Ramos (cell line): ENCODE results near the gene ATG13.
"Not testable (repeated sequence)": the region's sequence is repeated elsewhere in the genome, so short reads cannot be mapped to it uniquely, and the experiment has no call there.

Experiments used
- in situ Hi-C: fragments of 300-500 bp; cut with MboI; formaldehyde crosslinking; loops from one replicate; pipeline ENCODE4 v1.14.3; 2022; ENCODE audit warnings: low sequenced_read_pairs; ENCODE audit not compliant: unreplicated experiment

The ATG13 gene

GRCh38 chr11:46642627-46643335 lies 25.4 kb downstream of the ATG13 start:
- in situ Hi-C loops: no loop called here

- in situ Hi-C loops: no loop called here
These were observed 26.2 kb downstream of the ATG13 start for GRCh38 chr11:46643531-46643930.

- in situ Hi-C loops: no loop called here
These were observed 26.6 kb downstream of the ATG13 start for GRCh38 chr11:46643986-46644385.

GRCh38 chr11:46649180-46649738 lies 31.9 kb downstream of the ATG13 start:
- in situ Hi-C loops: no loop called here

- in situ Hi-C loops: no loop called here
These were observed 38.3 kb downstream of the ATG13 start for GRCh38 chr11:46655631-46656030.

GRCh38 chr11:46657186-46657585 lies 39.8 kb downstream of the ATG13 start:
- in situ Hi-C loops: no loop called here

GRCh38 chr11:46658259-46658658 lies 40.9 kb downstream of the ATG13 start:
- in situ Hi-C loops: no loop called here

- in situ Hi-C loops: no loop called here
These were observed 42.6 kb downstream of the ATG13 start for GRCh38 chr11:46659908-46660307.

- in situ Hi-C loops: no loop called here
These were observed 44.5 kb downstream of the ATG13 start for GRCh38 chr11:46661836-46662235.

- in situ Hi-C loops: no loop called here
These were observed 45.0 kb downstream of the ATG13 start for GRCh38 chr11:46662366-46662765.

- in situ Hi-C loops: no loop called here
These were observed 46.1 kb downstream of the ATG13 start for GRCh38 chr11:46663277-46663940.

- in situ Hi-C loops: no loop called here
These were observed 47.3 kb downstream of the ATG13 start for GRCh38 chr11:46664612-46665011.

GRCh38 chr11:46665356-46665755 lies 48.0 kb downstream of the ATG13 start:
- in situ Hi-C loops: no loop called here

- in situ Hi-C loops: no loop called here
These were observed 49.2 kb downstream of the ATG13 start for GRCh38 chr11:46666516-46666915.

- in situ Hi-C loops: no loop called here
These were observed 49.7 kb downstream of the ATG13 start for GRCh38 chr11:46667043-46667481.

- in situ Hi-C loops: no loop called here
These were observed 51.2 kb downstream of the ATG13 start for GRCh38 chr11:46668480-46669085.

- in situ Hi-C loops: no loop called here
These were observed 52.4 kb downstream of the ATG13 start for GRCh38 chr11:46669711-46670139.

- in situ Hi-C loops: not testable (repeated sequence)
These were observed 53.2 kb downstream of the ATG13 start for GRCh38 chr11:46670521-46670920.

GRCh38 chr11:46671958-46672315 lies 54.6 kb downstream of the ATG13 start:
- in situ Hi-C loops: no loop called here

GRCh38 chr11:46672381-46672839 lies 55.1 kb downstream of the ATG13 start:
- in situ Hi-C loops: no loop called here
